SU-DHL-6 (cell line): ENCODE results near the gene ZDHHC11B.
"Not testable (repeated sequence)": the region's sequence is repeated elsewhere in the genome, so short reads cannot be mapped to it uniquely, and the experiment has no call there.

ENCODE experiments used
- EZH2phosphoT487 ChIP-seq: fragments of 200-600 bp; sonication (generic), shearing (Covaris generic); conservative IDR thresholded peaks from 2 replicates; pipeline ENCODE4 v1.6.1; 2018; ENCODE audit warnings: mild to moderate bottlenecking, antibody characterized with exemption, low read length, moderate library complexity, mixed read lengths
- TF ChIP-seq, protein P1 (sequence below): fragments of 200-600 bp; sonication (generic); IDR thresholded peaks from one replicate; pipeline ENCODE4 v1.5.1; 2017; ENCODE audit warnings: antibody characterized with exemption, mild to moderate bottlenecking, low read length, moderate library complexity; ENCODE audit not compliant: insufficient read depth, poor library complexity, severe bottlenecking

GRCh38 chr5:748011-748980 lies 36.2 kb downstream of the ZDHHC11B start:
- not testable (repeated sequence) for TF ChIP-seq EZH2phosphoT487
- TF ChIP-seq, protein P1, sequence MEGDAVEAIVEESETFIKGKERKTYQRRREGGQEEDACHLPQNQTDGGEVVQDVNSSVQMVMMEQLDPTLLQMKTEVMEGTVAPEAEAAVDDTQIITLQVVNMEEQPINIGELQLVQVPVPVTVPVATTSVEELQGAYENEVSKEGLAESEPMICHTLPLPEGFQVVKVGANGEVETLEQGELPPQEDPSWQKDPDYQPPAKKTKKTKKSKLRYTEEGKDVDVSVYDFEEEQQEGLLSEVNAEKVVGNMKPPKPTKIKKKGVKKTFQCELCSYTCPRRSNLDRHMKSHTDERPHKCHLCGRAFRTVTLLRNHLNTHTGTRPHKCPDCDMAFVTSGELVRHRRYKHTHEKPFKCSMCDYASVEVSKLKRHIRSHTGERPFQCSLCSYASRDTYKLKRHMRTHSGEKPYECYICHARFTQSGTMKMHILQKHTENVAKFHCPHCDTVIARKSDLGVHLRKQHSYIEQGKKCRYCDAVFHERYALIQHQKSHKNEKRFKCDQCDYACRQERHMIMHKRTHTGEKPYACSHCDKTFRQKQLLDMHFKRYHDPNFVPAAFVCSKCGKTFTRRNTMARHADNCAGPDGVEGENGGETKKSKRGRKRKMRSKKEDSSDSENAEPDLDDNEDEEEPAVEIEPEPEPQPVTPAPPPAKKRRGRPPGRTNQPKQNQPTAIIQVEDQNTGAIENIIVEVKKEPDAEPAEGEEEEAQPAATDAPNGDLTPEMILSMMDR = not testable (repeated sequence)
